ENCODE measurements around the gene RPTOR. TPM values are rescaled to one million over a fixed set of nuclear protein-coding genes. Genes with fewer than 3 reads are reported as not detected.

Gene RPTOR
- total and polyA plus RNA-seq, 2 donors (not counting 3 experiments of a cell fraction or from before 2014, with no cell fraction given), result 10.7 to 41.8 TPM

DNA sequence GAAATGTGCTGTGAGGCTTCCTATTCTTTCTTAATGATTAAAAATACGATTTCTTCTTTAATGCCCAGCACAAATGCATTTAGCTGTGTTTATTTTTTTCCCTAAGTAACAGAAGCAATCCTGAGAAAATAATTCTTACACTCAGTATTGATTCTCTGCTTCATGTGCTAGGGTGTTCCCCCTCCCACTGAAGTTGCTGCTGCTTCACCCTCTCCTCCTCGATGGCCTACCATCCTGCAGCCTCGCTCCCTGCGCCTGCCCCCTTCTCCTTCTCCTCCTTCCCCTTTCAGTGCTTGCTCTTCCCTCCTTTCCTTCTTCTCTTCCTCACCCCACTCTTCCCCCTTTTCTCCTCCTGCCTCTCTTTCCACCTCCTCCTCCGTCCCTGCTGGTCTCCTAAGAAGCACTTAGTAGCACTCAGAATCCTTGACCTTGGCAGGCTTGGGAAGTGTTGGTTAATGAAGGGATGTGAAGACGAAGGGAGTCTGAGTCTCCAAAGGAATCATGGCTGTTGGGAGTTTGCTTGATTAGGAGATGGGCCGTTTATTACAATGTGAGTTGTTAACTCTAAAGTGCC lies 119.7 kb downstream of the RPTOR start:
- ChIA-PET POLR2A (no interaction called here), CTCF (no interaction called here)
- TF ChIP-seq POLR2A (IDR thresholded peaks at IDR 0.05; ENCODE audit: low read depth, low read length) (no peak), FOS (IDR thresholded peaks at IDR 0.05; ENCODE audit: borderline replicate concordance, insufficient read depth, low read length) (no peak), CTCF (IDR thresholded peaks at IDR 0.05; ENCODE audit: extremely low read depth in 1 of 2, insufficient read depth in 1 of 2, low read depth in 1 of 2, low read length in 2 of 2) (no peak), MAX (IDR thresholded peaks at IDR 0.05; ENCODE audit: insufficient read depth, insufficient read length) (no peak), EZH2 (IDR thresholded peaks at IDR 0.05; ENCODE audit: borderline replicate concordance, low read depth, low read length, severe bottlenecking) (no peak)
- no peaks in the 10 kb centered on the region for H4K20me1 ChIP-seq (replicated peaks; ENCODE audit: control insufficient read depth, extremely low read depth, insufficient read depth, low read length)
- H2AFZ ChIP-seq (ENCODE audit: low read depth, low read length), result no peak overlapping the region
- H3K27me3 ChIP-seq (ENCODE audit: control insufficient read depth in 2 of 2, insufficient read depth in 2 of 2, low read length in 2 of 2), result no peaks in the 10 kb centered on the region
- no peaks in the 10 kb centered on the region for H3K36me3 ChIP-seq (ENCODE audit: control insufficient read depth in 2 of 2, extremely low read depth in 1 of 2, insufficient read depth in 2 of 2, low read length in 2 of 2)
- BruUV-seq (replicated peaks), result no TSS peak
- DNase-seq (ENCODE audit: low read depth, low spot score) (no peak), FAIRE-seq (no peak)
- H3K9me1 ChIP-seq (replicated peaks; ENCODE audit: control insufficient read depth, extremely low read depth, insufficient read depth, low read length), result no peaks in the 10 kb centered on the region
- dilution Hi-C loops (cut with MboI; ENCODE audit: extremely low pct_ligation_motif_present, low sequenced_read_pairs) (no loop called here), intact Hi-C loops (cut with micrococcal nuclease) (no loop called here)
- no peak overlapping the region for H3K4me3 ChIP-seq (replicated peaks in 1 of 3; ENCODE audit: insufficient read depth in 1 of 3, low read depth in 1 of 3, low read length in 3 of 3)
- no peak overlapping the region for H3K9ac ChIP-seq (replicated peaks; ENCODE audit: extremely low read depth, insufficient read depth, low read length)
- H3K4me2 ChIP-seq (ENCODE audit: insufficient read depth, low read length), result no peak overlapping the region
- no peak overlapping the region for H3K27ac ChIP-seq (ENCODE audit: insufficient read depth, low read depth, low read length)
- no peaks in the 10 kb centered on the region for H3K4me1 ChIP-seq (ENCODE audit: control insufficient read depth, extremely low read depth, insufficient read depth, low read length)
- H3K9me3 ChIP-seq (replicated peaks; ENCODE audit: control insufficient read depth, insufficient read depth, low read length), result no peaks in the 10 kb centered on the region
- H3K79me2 ChIP-seq (ENCODE audit: control insufficient read depth, insufficient read depth, low read length), result peaks cover 10% of the 10 kb centered on the region

- intact Hi-C loops (cut with micrococcal nuclease), result no loop called here
- Histone ChIP-seq H2AFZ (ENCODE audit: low read depth, low read length) (no peak overlapping the region), H3K9ac (replicated peaks; ENCODE audit: extremely low read depth, insufficient read depth, low read length) (no peak overlapping the region), H3K4me3 (replicated peaks in 1 of 3; ENCODE audit: insufficient read depth in 1 of 3, low read depth in 1 of 3, low read length in 3 of 3) (no peak overlapping the region), H3K36me3 (ENCODE audit: control insufficient read depth in 2 of 2, extremely low read depth in 1 of 2, insufficient read depth in 2 of 2, low read length in 2 of 2) (no peaks in the 10 kb centered on the region), H3K4me2 (ENCODE audit: insufficient read depth, low read length) (no peak overlapping the region), H3K4me1 (ENCODE audit: control insufficient read depth, extremely low read depth, insufficient read depth, low read length) (peaks cover 2% of the 10 kb centered on the region), H4K20me1 (replicated peaks; ENCODE audit: control insufficient read depth, extremely low read depth, insufficient read depth, low read length) (no peaks in the 10 kb centered on the region), H3K79me2 (ENCODE audit: control insufficient read depth, insufficient read depth, low read length) (peaks cover 10% of the 10 kb centered on the region), H3K9me3 (replicated peaks; ENCODE audit: control insufficient read depth, insufficient read depth, low read length) (no peaks in the 10 kb centered on the region), H3K9me1 (replicated peaks; ENCODE audit: control insufficient read depth, extremely low read depth, insufficient read depth, low read length) (no peaks in the 10 kb centered on the region), H3K27ac (ENCODE audit: insufficient read depth, low read depth, low read length) (no peak overlapping the region), H3K27me3 (ENCODE audit: control insufficient read depth in 2 of 2, insufficient read depth in 2 of 2, low read length in 2 of 2) (no peaks in the 10 kb centered on the region)
- dilution Hi-C loops (cut with MboI; ENCODE audit: extremely low pct_ligation_motif_present, low sequenced_read_pairs), result no loop called here
- ChIA-PET CTCF (no interaction called here), POLR2A (interaction anchor here (0.7 kb wide), 1 partner anchor 50 kb away, joined by 5 read pairs; no protein-coding TSS in a partner anchor)
- DNase-seq (ENCODE audit: low read depth, low spot score) (no peak), FAIRE-seq (no peak)
- no TSS peak for BruUV-seq (replicated peaks)
- TF ChIP-seq FOS (IDR thresholded peaks at IDR 0.05; ENCODE audit: borderline replicate concordance, insufficient read depth, low read length) (no peak), EZH2 (IDR thresholded peaks at IDR 0.05; ENCODE audit: borderline replicate concordance, low read depth, low read length, severe bottlenecking) (no peak)
Measured at GRCh38 chr17:80665792-80666191, 121.2 kb downstream of the RPTOR start.

Data from endothelial cell of umbilical vein (primary cell).